Endothelial cell of umbilical vein (primary cell): ENCODE measurements around the gene HID1.

Source experiments
- CTCF ChIP-seq, 2 donors: IDR thresholded peaks; 1 replicate in 1 of 2; 2 replicates in 1 of 2; pipeline ENCODE4 v1.5.1; 2011; ENCODE audit warnings: low read length in 2 of 2, mild to moderate bottlenecking in 2 of 2, moderate library complexity in 2 of 2, control low read depth in 1 of 2, inconsistent platforms in 1 of 2, low read depth in 1 of 2; ENCODE audit not compliant: insufficient read depth in 1 of 2; ENCODE audit errors: extremely low read depth in 1 of 2
- EZH2 ChIP-seq: IDR thresholded peaks from 2 replicates; pipeline ENCODE4 v1.6.1; 2012; ENCODE audit warnings: borderline replicate concordance, low read depth, mild to moderate bottlenecking, moderate library complexity, low read length, inconsistent platforms; ENCODE audit not compliant: severe bottlenecking
- FOS ChIP-seq: IDR thresholded peaks from 2 replicates; pipeline ENCODE4 v1.6.1; 2011; ENCODE audit warnings: mild to moderate bottlenecking, low read length, moderate library complexity, borderline replicate concordance; ENCODE audit not compliant: insufficient read depth
- POLR2A ChIP-seq: IDR thresholded peaks from 2 replicates; pipeline ENCODE4 v1.6.1; 2012; ENCODE audit warnings: low read depth, mild to moderate bottlenecking, control low read depth, low read length
- POLR2AphosphoS5 ChIP-seq: IDR thresholded peaks from 2 replicates; pipeline ENCODE4 v1.6.1; 2012; ENCODE audit warnings: low read depth, mild to moderate bottlenecking, control low read depth, low read length, moderate library complexity; ENCODE audit not compliant: insufficient read depth

- no peak for TF ChIP-seq CTCF (IDR thresholded peaks at IDR 0.05; ENCODE audit: extremely low read depth in 1 of 2, insufficient read depth in 1 of 2, low read depth in 1 of 2, low read length in 2 of 2)
- TF ChIP-seq POLR2A = peak; percentile 52
- peak; percentile 72 for TF ChIP-seq POLR2AphosphoS5
- no peak for TF ChIP-seq EZH2
- TF ChIP-seq FOS = no peak
Measured at GRCh38 chr17:74987418-74987908, 14.9 kb upstream of the HID1 start, which contains the start of gene CDR2L.
